Peyer's patch (tissue), 4 donors: ENCODE measurements around the gene PALS1. TPM values are rescaled to one million over a fixed set of nuclear protein-coding genes. Genes with fewer than 3 reads are reported as not detected.
"Not testable (repeated sequence)": the region's sequence is repeated elsewhere in the genome, so short reads cannot be mapped to it uniquely, and the experiment has no call there.

Experiments
- DNase-seq, 3 donors: peaks; one replicate each; pipeline ENCODE4 v3.0.0-alpha.2; 2017 to 2019
- H3K27ac ChIP-seq, 4 donors: fragments of 200-600 bp; sonication (generic); one replicate each; pipeline ENCODE4 v1.5.1; 2016 to 2019
- H3K27me3 ChIP-seq, 2 donors: fragments of 200-600 bp; sonication (generic); one replicate each; pipeline ENCODE4 v1.5.1; 2019
- H3K36me3 ChIP-seq, 3 donors: fragments of 200-600 bp; sonication (generic); one replicate each; pipeline ENCODE4 v1.5.1; 2016 to 2019
- H3K4me1 ChIP-seq, 4 donors: fragments of 200-600 bp; sonication (generic); one replicate each; pipeline ENCODE4 v1.5.1; 2016 to 2019
- H3K4me3 ChIP-seq, 4 donors: fragments of 200-600 bp; sonication (generic); 1 replicate in 3 of 4; 2 replicates in 1 of 4; pipeline ENCODE4 v1.5.1; 2016 to 2019; ENCODE audit warnings: mild to moderate bottlenecking in 1 of 4
- H3K9me3 ChIP-seq, 4 donors: fragments of 200-600 bp; sonication (generic); one replicate each; pipeline ENCODE4 v1.5.1; 2016 to 2019; ENCODE audit warnings: mild to moderate bottlenecking in 1 of 4
- CTCF ChIP-seq, 6 experiments: fragments of 450-650 bp in 4 of 6; fragments of 200-600 bp in 2 of 6; sonication (generic) in 1 of 6; IDR thresholded peaks; one replicate each; pipeline ENCODE4 v1.5.1; 2017 to 2019; ENCODE audit warnings: antibody characterized with exemption in 6 of 6, mild to moderate bottlenecking in 3 of 6, moderate library complexity in 1 of 6
- POLR2A ChIP-seq, 2 donors: fragments of 450-650 bp; IDR thresholded peaks; one replicate each; pipeline ENCODE4 v1.5.1; 2017; ENCODE audit warnings: antibody characterized with exemption in 2 of 2, mild to moderate bottlenecking in 2 of 2, moderate library complexity in 2 of 2
- total RNA-seq, 4 donors: library from RNA; depleted of rRNA; stranded (reverse); fragments of >200 nt; gene quantifications; one replicate each; pipeline ENCODE4 v1.1.0, GENCODE V29; 2016

Gene PALS1
- total RNA-seq, 4 donors from 2014 or later = 36.3 to 95.1 (median 61.1) TPM

GRCh38 chr14:67267576-67268328 is 26.5 kb downstream of the PALS1 start:
- H3K4me1 ChIP-seq = peaks cover 0 to 25% (median 0%) of the 10 kb centered on the region in 4 donors
- H3K9me3 ChIP-seq = no peaks in the 10 kb centered on the region
- no peak overlapping the region for H3K4me3 ChIP-seq
- no peaks in the 10 kb centered on the region for H3K27me3 ChIP-seq
- peaks cover 0 to 2% (median 0%) of the 10 kb centered on the region in 3 donors for H3K36me3 ChIP-seq
- H3K27ac ChIP-seq = no peak overlapping the region
- DNase-seq = no peak
- TF ChIP-seq CTCF (IDR thresholded peaks at IDR 0.05) = no peak
- TF ChIP-seq POLR2A (IDR thresholded peaks at IDR 0.05) = no peak

- no peak overlapping the region for H3K4me3 ChIP-seq
- no peak for TF ChIP-seq POLR2A (IDR thresholded peaks at IDR 0.05)
- no peak for TF ChIP-seq CTCF (IDR thresholded peaks at IDR 0.05)
- peaks cover 0 to 9% (median 0%) of the 10 kb centered on the region in 3 donors for H3K36me3 ChIP-seq
- no peak overlapping the region for H3K27ac ChIP-seq
- H3K9me3 ChIP-seq = no peaks in the 10 kb centered on the region
- no peaks in the 10 kb centered on the region for H3K27me3 ChIP-seq
- DNase-seq = no peak
- H3K4me1 ChIP-seq = peaks cover 0 to 25% (median 0%) of the 10 kb centered on the region in 4 donors
These were observed 27.4 kb downstream of the PALS1 start for GRCh38 chr14:67268426-67269150.

- peak overlapping the region in 1 of 4 donors; percentile 49 for H3K27ac ChIP-seq
- H3K36me3 ChIP-seq = peaks cover 0 to 9% (median 0%) of the 10 kb centered on the region in 3 donors
- H3K9me3 ChIP-seq = no peaks in the 10 kb centered on the region
- no peaks in the 10 kb centered on the region for H3K27me3 ChIP-seq
- no peak for TF ChIP-seq CTCF (IDR thresholded peaks at IDR 0.05)
- TF ChIP-seq POLR2A (IDR thresholded peaks at IDR 0.05) = no peak
- no peak for DNase-seq
- H3K4me3 ChIP-seq = no peak overlapping the region
- peaks cover 0 to 25% (median 0%) of the 10 kb centered on the region in 4 donors for H3K4me1 ChIP-seq
These were observed 28.2 kb downstream of the PALS1 start for GRCh38 chr14:67269298-67270060.

- Histone ChIP-seq H3K36me3 (peaks cover 0 to 9% (median 0%) of the 10 kb centered on the region in 3 donors), H3K4me1 (peaks cover 0 to 25% (median 0%) of the 10 kb centered on the region in 4 donors), H3K27ac (peak overlapping the region in 1 of 4 donors; percentile 49), H3K9me3 (no peaks in the 10 kb centered on the region), H3K27me3 (no peaks in the 10 kb centered on the region), H3K4me3 (no peak overlapping the region)
- DNase-seq = no peak
- no peak for TF ChIP-seq POLR2A (IDR thresholded peaks at IDR 0.05)
- no peak for TF ChIP-seq CTCF (IDR thresholded peaks at IDR 0.05)
These were observed 29.0 kb downstream of the PALS1 start for GRCh38 chr14:67270145-67270753.

- H3K27me3 ChIP-seq = no peaks in the 10 kb centered on the region
- no peak overlapping the region for H3K4me3 ChIP-seq
- H3K36me3 ChIP-seq = peaks cover 0 to 9% (median 0%) of the 10 kb centered on the region in 3 donors
- no peak overlapping the region for H3K27ac ChIP-seq
- H3K4me1 ChIP-seq = peaks cover 0 to 26% (median 0%) of the 10 kb centered on the region in 4 donors
- no peaks in the 10 kb centered on the region for H3K9me3 ChIP-seq
- TF ChIP-seq POLR2A (IDR thresholded peaks at IDR 0.05) (no peak), CTCF (IDR thresholded peaks at IDR 0.05) (no peak)
- DNase-seq = no peak
These were observed 29.7 kb downstream of the PALS1 start for GRCh38 chr14:67270933-67271332.

- not testable (repeated sequence) for H3K27me3 ChIP-seq, H3K4me3 ChIP-seq, H3K27ac ChIP-seq, H3K36me3 ChIP-seq, DNase-seq, H3K9me3 ChIP-seq
- peaks cover 0 to 37% (median 2%) of the 10 kb centered on the region in 4 donors for H3K4me1 ChIP-seq
These were observed 32.0 kb downstream of the PALS1 start for GRCh38 chr14:67273281-67273680.
